T-helper 22 cell (primary cell): Measurements from ENCODE around the gene ADGRB3.
"Not testable (repeated sequence)": the region's sequence is repeated elsewhere in the genome, so short reads cannot be mapped to it uniquely, and the experiment has no call there.

ENCODE experiments used
- DNase-seq: peaks from one replicate; pipeline ENCODE4 v3.0.0-alpha.2; 2020; ENCODE audit warnings: low read depth

The ADGRB3 gene

DNA sequence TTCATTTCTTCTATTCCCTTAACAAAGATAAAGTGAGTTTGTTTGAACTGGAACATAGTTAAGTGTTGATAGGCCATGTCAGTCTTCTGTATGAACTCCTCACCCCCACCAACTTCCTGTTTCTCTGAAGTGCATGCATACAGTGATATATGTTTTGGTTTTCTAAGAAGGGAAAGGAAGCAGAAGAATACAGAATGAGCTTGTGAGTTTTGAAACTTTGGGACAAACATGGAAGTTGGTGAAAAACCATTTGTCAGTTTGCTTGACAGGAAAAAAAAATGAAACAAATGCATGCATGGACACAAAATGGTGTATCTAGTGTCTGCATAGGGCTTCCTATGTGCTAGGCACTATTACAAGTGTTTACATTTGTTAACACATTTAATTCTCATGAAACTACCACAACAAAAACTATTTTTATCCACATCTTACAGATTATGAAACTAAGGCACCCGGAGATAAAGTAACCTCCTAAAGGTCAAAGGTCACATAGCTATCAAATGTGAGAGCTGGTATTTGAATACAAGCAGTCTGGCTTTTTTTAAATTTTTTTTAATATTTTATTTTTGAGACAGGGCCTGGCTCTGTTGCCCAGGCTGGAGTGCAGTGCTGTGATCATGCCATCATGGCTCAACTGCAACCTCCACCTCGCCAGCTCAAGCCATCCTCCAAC is 105.9 kb downstream of the ADGRB3 start:
- no peak for DNase-seq

DNA sequence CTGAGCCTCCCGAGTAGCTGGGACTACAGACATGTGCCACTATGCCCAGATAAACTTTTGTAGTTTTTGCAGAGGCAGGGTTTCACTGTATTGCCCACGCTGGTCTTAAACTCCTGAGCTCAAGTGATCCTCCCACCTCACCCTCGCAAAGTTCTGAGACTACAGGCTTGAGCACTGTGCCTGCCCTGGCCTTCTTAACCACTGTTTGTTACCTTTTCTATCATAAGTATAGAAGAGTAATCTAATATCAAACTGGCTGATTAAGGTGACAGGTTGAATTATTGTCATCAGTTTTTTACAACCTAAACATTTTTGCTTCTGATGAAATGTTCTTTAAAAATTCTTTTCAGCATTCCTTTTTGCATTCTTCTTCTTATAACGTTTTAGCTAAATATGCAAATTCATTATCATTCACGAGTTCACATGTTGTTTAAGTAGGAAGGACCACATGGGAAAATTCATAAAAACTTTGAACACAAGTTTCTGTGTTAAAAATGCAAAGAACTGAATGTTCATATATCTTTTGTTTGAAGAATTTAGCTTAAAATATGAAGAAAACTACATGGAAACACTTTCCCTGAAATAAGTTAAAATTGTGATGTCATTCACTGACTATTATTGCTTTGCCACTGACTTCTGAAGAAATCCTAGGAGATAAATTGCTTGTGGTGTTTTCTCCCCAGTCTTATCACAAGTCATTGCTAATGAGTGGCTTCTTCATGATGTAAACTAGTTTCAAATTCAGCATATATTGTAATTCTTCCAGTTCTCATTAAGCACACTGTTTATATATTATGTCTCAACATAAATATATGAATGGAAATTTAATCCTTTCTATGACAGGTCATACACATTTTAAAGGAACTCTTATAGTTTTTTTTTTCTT is 106.7 kb downstream of the ADGRB3 start:
- DNase-seq = no peak

DNA sequence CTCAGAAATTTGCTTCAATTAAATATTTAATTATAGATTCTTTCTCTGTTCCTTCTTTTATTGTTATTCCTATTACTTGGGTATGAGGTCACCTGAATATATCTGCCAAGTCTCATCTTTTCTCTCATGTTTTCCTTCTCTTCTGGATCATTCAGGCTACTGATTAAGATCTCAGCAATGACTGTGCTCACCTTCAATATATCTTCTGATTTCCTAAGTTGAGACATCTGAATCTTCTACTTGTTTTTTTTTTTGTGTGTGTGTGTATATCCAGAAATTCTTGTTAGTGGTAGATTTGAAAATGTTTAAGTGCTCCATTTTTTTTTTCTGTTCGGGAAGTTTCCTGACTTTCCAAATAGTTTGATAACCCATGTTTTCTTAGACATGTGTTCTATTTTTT is 108.0 kb downstream of the ADGRB3 start:
- DNase-seq = no peak

GRCh38 chr6:68744376-68744775 is 109.3 kb downstream of the ADGRB3 start:
- not testable (repeated sequence) for DNase-seq

DNA sequence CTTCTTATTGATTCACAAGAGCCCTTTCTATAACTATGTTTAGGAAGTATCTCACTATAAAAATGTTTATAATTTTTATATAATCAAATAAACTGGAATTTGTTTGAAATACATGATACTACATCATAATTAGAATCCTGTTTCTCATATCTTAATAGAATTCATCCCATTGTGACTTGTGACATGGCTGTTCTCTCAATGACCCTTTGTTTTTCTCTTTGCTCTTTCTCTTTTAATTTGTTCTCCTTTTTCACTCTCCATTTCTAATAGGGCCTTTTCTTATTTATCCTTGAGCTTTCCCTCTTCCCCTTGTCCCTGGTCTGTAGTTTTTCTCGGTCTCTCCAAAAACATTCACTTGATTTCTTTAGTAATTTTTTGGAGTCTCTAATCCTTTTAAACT is 111.3 kb downstream of the ADGRB3 start:
- no peak for DNase-seq

DNA sequence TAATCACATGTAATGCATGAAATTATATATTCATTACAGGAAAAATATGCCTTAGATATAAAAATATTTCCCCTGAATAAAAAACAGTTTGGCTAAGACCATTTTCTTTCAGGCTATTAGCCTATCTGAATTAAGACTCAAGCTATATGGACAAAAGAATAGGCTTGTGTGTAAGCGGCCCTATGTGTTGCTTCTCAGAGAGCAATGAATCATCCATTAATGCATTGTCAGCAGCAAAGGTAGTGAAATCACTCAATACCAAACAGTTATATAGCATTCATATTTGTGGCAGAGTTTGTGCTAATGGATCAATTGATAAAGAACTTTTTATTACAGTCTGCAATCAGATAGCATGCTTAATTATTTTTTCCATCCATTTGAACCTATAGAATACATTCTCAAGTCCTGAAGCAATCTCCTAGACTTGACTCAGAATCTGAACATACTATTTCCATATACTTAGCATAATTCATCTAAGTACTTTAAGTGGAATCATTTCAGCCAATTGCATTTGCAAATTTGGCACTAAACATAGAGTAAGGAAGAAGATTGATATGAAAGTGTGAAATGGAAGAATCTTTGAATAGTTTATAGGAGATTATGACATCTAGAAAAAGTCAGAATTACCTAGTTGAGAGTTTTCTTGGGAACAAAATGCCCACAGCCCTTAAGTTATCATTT is 112.2 kb downstream of the ADGRB3 start:
- DNase-seq = no peak

- not testable (repeated sequence) for DNase-seq
Observed at GRCh38 chr6:68747832-68748231, 112.8 kb downstream of the ADGRB3 start.

GRCh38 chr6:68754681-68755213 is 119.7 kb downstream of the ADGRB3 start:
- no peak for DNase-seq

DNA sequence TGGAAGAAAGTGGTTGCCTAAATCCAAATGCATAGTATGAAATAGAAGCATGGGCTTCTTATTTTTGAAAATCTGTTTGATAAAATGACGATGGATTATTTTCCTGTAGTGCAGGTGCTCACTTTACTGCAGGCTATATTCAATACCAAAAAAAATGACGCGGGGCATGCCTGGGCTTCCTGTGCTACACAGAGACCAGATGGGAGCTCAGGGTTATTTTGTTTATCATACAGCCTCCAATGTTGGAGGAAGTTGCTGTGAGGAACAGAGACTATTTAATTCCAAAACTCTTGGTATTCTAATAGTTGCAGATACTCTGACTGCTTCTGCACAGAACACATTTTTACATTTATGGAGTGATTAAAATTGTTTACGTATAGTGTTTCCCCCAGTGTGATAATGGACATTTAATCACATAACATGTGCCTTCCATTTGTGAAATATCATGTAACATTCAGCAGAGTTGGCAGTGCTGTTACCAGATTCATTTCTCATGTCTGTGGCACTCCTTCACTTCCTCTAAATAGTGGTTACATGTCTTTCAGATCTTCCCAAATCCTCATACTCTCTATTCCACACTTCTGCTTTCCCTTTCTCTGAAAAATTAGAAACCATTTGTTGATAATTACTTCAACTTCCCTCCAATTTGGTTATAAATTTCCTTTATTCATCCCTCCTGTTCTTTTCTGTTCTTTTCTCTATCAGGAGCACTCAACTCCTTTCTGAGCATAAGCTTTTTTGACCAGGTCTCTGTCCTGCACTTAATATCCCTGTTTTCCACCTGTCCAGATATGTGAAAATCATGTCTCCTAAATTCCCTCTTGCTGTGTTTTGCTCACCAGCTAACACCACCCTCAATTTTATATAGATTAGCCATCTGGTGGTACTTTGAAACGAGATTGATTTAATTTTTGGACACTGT is 121.6 kb downstream of the ADGRB3 start:
- no peak for DNase-seq

- DNase-seq = no peak
Observed at GRCh38 chr6:68757821-68758220, 122.7 kb downstream of the ADGRB3 start.

DNA sequence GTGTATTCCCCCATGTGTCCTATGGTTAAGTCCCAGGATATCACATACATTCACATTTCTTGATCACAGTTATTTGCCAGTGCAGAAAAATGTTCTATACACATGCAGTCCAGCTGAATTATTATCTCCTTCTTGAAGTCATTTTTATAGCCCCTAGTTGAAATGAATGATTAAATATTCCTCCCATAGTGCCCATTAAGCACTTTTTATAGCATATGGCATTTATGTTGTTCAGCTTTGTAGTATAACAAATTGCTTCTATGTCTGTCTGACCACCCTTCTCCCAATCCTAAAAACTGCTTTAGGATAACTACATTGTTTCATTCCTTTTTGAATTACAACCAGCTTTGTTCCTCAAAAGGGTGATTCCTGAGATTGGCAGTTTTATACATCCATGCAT is 123.5 kb downstream of the ADGRB3 start:
- no peak for DNase-seq

DNA sequence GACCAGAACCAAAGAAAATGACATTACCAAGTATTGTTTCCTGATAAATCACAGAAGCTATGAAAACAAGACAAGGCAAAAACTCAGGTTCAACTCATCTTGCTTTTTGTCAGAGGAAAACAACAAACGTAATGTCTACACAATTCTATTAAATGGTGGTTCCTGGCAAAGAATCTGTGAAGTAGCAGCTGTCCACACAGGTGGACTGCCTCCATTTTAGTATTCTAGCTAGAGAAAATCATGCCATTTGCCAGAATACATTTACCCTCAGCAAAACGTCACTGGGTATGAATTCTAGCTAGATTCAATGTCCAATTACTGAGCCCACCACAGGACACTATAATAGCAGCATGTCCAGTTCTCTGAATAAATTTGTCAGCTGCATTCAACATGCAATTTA is 125.4 kb downstream of the ADGRB3 start:
- DNase-seq = no peak

DNA sequence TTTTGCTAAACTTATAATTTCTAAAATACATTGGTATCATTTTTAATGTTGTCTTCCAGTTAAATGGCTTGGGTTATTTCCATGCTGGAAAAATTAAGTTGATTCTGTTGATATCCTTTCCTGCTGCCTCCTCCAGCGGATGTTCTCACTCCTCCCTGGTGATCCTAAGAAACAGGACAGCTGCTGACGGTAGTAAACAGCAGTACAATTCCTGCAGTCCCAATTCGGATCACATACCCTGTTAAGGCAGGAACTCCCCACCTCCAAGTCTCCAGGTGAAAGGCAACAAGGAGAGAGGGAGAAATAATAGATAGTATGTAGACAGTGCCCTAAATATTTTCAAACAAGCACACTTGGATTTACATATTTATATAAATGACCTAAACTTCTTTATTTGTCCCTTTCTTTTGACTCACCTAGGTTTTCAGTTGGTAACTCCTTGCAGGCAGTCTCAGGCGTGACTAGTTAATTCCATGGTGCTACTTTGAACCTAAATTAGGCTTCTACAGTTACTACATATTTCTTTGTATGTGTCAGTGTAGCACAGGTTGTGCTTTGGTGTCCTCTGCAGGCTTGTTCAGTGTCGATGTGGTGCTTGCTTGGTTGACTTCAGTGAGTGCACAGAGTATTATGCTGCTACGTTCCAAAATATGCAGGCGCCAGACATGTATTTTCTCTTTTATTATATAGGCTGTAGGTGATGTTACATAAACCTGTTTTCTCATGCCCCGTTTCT is 126.0 kb downstream of the ADGRB3 start:
- DNase-seq = no peak

- DNase-seq = no peak
Observed at GRCh38 chr6:68761985-68762384, 126.9 kb downstream of the ADGRB3 start.

DNA sequence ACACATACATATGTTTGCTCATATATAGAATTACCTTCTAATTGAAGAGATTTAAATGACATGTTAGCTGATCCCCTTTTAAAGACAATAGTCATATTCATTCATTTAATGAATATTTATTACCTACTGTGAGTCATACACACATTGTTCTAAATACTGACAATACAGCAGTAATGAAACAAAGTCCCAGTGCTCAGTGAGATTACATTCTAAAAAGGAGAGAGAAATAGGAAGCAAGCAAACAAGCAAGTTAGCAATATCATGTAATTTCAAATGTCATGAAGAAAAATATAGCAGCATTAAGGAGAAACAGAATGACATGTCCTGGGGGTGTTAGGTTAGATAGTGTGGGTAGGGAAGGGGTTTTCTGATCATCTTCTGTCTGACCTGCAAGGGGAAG is 136.3 kb downstream of the ADGRB3 start:
- DNase-seq = no peak

GRCh38 chr6:68774843-68775242 is 139.8 kb downstream of the ADGRB3 start:
- DNase-seq = no peak

DNA sequence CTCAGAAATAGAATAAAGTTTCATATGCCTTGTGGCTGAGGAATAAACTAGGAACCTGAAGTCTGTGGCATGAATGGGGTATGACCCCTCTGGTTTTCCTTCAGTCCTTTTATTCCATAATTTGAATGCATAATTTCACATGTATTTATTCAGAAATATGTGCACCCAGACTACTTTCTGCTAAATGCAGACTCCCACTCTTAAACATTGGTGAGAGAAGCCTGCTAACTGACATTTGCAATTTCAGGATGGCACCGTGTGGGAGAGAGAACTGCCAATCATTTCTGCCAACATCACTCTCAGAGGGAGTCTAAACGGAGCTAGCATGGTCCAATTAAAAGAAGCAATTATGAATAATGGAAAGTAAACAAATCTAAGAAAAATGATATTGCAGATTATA is 141.3 kb downstream of the ADGRB3 start:
- DNase-seq = no peak

GRCh38 chr6:68777956-68778355 is 142.9 kb downstream of the ADGRB3 start:
- DNase-seq = no peak

DNA sequence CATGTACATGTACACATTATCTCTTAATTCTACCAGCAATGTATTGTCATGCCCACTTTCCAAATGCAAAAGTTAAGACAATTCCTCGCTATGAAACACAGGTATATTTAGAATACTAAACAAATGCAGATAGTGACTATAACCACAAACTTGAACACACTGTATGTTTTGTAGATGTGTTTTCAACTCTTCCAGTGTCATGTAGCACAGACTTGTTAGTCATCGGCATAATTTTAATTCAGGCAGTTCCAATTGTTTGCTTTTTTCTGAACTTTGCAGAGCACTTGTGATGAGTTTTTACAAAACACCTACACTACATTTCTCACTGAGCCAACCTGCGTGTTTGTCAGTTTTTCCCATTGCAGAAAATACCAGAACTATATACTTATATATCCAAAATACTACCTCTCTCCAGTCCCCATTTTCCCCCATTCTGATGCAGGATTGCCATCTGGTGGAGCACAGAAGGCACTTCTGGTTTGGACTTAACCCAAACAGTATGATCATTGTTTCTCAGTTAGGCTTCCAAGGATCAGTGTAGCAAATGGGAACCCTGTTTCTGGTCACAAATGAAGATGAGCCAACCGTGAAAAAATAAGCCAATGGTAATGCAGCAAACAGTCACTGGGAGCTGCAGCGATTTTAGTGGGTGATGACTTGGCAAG is 143.4 kb downstream of the ADGRB3 start:
- DNase-seq = no peak

- no peak for DNase-seq
Observed at GRCh38 chr6:68779366-68779765, 144.3 kb downstream of the ADGRB3 start.
